HG03469 (cell line): ENCODE results near the gene GUCY1A1.

Experiments
- ATAC-seq: cut with Tn5 transposase; IDR thresholded peaks from one replicate; pipeline ENCODE4 v1.9.1; 2021; ENCODE audit warnings: mild to moderate bottlenecking, moderate library complexity, moderate number of reproducible peaks; ENCODE audit not compliant: unreplicated experiment

GUCY1A1 gene

DNA sequence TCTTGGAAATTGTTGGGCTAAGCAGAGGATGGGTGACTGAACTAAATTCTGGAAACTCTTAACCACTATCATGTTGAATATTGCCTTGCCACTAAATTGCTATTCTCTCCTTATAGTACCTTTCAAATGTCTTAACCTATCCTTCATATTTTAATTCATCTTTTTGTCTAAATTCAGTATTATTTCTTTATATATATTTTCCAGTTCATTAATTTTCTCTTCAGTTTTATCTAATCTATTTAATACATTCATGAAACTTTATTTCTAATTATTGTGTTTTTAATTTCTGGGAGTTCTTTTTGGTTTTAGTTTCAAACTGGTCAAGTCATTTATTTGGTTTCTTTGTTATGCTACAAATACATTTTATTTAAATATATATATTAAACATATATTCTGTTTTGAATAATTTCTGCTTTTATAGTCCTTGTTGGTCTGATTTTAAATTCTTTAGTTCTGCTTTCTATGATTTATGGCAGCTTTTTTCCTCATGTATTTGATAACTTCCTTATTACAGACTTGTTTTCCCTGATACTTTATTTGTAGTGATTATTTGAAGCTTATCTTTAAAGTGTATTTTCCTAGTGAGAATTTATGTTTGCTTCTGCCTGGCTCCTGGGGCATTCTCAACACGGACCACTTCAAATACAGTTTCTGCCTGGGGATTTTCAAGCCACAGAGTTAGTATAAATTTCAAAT is 8.5 kb upstream of the GUCY1A1 start:
- no peak for ATAC-seq

DNA sequence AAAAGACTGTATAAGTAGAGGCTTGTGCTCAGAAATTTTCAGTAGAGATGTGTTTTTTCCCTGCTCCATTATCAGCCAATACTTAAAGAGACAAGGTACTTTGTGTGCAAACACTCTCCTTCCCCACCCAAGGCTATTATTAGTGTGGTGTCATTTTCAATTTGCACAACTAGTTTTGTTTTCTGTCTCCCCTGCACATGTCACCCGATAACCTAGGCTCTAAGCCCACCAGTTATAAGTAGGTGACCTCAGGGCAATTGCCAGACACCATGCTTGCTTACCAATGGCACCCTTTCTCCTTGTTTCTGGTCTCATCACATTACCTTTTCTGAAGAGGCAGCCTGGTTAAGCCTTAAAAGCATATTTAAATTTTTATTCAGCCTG is 8.0 kb upstream of the GUCY1A1 start:
- no peak for ATAC-seq

GRCh38 chr4:155659176-155659575 is 7.5 kb upstream of the GUCY1A1 start:
- ATAC-seq, result no peak

- no peak for ATAC-seq
These were observed 6.2 kb upstream of the GUCY1A1 start for GRCh38 chr4:155660436-155660835.

- ATAC-seq, result no peak
These were observed 1.6 kb upstream of the GUCY1A1 start for GRCh38 chr4:155665054-155665453.

DNA sequence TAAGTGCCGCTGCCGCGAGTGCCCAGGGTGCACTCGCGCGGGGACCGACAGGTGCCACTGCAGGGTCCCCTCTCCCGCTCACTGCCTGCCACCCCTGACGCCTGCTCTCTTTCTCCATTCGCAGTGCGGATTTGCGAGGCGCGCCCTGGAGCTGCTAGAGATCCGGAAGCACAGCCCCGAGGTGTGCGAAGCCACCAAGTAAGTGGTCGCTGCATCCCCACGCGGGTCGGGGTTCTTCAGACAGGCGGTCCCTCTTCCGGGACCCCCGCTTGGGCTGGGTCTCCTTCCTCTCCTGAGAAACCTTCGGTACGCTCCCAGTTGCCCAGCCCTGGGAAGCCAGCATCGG is 547 bp downstream of the GUCY1A1 start:
- ATAC-seq, result no peak

DNA sequence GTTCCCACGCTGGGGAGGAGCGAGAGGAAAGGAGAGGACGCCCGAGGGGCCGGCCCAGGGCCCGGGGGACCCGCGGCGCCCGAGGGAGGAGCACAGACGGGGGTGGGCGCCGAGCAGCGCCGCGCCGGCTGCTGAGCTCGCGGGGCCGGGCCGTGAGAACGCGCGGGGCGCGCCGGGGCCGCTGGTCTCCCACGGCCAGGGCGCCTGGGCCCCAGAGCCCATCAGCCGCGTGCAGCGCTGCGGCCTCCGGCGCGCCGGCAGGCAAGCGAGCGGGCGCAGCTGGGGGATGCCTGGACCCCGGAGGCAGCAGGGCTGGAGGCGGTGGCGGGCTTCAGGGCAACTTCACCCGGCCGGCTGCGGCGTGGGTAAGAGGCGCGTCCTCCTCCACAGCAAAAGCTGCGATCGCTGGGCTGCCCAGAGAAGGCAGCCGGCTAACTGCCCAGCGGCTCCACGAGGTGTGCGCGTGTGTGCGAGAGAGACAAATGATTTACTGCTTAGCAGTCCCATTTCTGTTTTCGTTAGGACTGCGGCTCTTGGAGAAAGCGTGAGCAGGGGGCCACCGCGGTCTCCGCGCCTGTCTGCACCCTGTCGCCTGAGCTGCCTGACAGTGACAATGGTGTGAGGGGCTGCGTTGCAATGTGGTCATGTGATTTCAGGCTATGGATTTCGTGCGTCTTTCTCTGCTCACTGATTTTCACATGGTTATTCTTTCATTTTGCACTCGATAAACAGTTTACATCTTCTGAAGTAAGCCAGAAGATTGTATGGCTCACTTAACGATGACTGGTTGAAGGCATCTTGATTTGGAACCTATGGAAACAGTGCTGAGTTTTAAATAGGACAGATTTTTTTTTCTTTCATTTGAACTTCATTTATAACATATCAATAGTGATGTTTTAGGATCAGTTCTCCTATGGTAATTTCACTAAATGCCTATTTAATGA is 1.2 kb downstream of the GUCY1A1 start:
- ATAC-seq, result no peak

DNA sequence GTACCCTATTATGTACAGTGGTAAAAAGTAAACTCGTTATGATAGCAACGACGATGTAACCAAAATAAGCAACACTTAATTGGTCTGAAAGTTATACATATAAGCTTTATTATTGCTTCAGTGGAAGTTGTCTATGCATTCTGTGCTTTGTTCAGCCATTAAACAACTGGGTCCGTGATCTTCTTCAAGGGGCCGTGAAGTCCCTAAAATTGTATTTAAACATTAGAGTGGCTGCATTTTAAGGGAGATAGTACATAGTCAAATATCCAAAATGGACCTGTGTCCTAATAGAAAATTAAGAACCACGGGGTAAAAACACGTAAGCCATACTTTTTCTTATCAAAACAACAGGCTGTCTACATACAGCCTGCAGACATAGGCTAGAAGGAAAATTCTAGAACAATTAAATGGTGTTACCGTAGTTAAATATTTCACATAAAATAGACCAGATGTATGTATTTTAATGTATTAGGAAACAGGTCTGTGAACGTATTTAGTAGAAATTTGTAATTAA is 2.1 kb downstream of the GUCY1A1 start:
- ATAC-seq, result no peak

- no peak for ATAC-seq
These were observed 5.7 kb downstream of the GUCY1A1 start for GRCh38 chr4:155672342-155672741.

DNA sequence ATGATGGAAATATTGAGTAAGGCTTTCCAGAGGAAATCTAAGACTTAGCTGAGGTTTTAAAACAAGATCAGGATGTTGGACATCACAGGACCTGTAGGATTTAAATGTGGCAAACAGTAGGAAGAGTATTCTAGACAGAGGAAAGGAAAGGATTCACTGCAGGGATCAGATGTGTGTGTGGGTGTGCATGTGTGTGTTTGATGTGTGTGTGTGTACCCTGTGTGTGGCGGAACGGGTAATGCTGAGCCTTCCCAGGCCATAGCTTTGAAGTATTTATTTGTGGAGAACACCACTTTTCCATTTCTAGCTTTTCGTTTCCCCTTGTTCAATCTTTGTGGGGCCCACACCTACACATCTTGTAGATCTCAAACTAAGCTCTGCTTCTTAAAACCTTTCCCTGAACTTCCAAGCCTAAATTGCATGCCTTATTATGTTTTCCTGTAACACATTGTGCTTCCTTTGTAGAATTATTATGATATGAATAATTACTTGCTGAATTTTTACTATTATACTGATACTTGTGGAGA is 6.9 kb downstream of the GUCY1A1 start:
- ATAC-seq, result no peak

- ATAC-seq, result no peak
These were observed 8.0 kb downstream of the GUCY1A1 start for GRCh38 chr4:155674669-155675071.

DNA sequence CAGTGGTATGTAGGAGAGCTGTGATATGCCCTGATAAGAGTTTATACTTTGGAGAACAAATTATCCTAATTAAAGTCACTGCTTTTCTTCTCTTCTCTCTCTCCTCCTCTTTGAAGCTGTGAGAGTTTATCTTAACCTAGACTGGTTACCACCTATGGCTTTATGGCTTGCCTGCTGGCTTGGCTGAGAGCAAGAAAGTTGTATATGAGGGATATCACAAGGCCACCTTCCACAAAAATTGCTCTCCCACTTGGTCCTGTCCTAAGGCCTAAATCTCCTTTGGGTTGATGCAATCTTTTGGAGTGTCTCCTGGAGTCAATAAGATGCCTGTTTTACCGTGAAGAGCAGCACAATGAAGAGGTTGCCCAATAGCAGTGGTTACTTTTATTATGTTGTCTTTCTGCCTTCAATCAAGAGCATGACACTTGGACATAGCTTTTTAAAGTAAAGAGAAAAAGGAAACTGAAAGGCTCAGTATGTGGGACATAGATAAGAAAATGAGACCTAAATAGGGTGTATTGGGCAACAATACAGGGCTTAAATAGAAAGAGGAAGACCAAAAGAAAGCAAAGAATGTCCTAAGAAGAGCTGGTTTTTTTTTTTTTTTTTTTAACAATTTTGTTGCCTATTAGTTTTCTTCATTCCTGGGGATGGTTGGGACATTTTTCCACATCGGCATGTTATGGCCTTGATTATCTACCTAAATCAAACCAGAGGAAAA is 9.2 kb downstream of the GUCY1A1 start:
- ATAC-seq, result no peak

DNA sequence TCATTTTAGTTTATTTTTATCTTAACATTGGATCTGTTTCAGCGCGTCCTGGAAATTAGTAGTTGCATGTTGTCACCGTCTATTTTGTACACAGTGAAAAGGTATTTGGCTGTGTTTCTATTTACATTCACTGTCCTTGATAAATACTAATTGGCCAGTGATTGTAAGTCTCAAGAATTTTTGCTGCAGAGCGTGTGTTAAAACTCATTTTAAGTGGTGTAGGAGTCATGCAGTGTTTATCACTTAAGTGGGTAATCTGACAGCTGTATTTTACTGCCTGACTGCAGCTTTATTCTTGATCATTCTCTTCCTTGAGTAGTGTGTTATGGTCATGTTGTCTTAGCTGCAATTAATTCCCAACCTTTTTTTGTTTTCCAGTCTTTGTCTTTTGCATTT is 9.8 kb downstream of the GUCY1A1 start:
- no peak for ATAC-seq

GRCh38 chr4:155678011-155678410 is 11.4 kb downstream of the GUCY1A1 start:
- no peak for ATAC-seq

- no peak for ATAC-seq
These were observed 12.7 kb downstream of the GUCY1A1 start for GRCh38 chr4:155679343-155679742.

DNA sequence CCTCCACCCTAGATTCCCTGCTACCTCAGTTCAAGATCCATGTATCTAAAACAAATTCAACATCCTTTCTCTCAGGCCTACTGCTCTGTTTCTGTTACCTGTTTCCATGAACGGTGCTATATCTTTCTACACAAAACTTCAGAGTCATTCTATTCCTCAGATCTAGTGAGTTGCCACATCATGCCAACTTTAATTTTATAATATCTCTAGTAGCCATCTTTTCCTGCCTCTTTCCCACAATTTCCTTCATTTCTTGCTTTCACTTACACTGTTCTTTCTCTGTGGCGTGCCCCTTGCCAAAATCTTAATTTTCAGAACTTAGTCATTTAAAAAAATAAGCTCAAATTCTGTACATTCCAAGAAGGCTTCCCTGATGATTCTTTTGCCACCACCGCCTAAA is 15.2 kb downstream of the GUCY1A1 start:
- no peak for ATAC-seq

- no peak for ATAC-seq
These were observed 17.8 kb downstream of the GUCY1A1 start for GRCh38 chr4:155684423-155684822.

DNA sequence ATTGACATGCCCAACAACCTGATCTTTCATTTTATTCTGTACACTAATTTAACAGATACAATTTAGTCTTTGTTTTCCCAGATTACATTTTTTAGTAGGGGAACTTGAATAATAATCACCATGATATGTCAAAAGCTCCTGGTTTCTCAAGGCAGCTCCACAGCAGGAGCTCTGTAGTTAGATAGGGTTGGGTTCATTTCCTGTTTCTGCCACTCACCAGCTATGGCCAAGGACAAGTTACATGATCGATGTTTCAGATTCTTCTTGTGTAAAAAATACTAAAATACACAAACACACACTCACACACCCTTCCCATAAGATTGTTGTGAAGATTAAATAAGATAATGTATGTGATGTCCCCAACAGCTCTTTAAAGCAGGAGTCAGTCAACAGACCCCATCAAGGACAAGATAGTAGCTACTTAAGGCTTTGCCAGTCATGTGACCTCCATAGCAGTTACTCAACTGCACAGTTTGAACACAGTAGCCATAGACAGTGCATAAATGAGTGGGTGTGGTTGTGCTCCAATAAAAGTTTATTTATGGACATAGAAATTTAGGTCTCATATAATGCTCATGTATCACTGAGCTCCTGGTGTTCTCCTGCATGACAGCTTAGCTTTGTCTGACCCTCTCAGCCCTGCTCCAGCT is 18.4 kb downstream of the GUCY1A1 start:
- no peak for ATAC-seq

DNA sequence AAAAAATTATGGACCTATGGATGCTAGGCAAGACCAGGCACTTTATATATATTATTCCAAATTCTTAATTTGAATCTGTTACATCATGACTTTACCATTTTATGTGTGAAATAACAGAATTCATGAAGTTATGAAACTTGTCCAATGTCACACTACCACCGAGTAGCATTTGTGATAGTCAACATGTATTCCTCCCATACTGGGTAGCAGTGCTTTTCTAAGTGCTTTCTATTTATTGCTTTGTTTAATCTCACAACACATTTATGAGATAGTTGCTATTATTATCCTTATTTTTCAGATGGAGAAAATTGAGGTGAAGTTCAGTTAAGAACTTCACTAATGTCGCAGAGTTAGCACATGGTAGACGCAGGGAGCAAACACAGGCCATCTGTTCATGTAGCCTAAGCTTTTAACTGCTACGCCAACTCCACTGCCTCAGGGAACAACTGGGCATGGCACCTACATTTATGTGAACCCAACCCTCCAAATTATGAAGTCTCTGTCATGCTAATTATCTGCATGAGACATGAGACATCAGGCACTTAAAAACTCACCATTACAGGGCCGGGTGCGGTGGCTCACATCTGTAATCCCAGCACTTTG is 20.8 kb downstream of the GUCY1A1 start:
- no peak for ATAC-seq

- ATAC-seq, result no peak
These were observed 21.6 kb downstream of the GUCY1A1 start for GRCh38 chr4:155688211-155688610.
